HepG2 (cell line): ENCODE measurements around the gene MT1G. TPM values are rescaled to one million over a fixed set of nuclear protein-coding genes. Genes with fewer than 3 reads are reported as not detected.

Source experiments
- CBX5 ChIP-seq: sonication (generic); formaldehyde crosslinking; IDR thresholded peaks from 2 replicates; pipeline ENCODE4 v1.4.0; 2020; ENCODE audit warnings: missing genetic modification reagents, borderline replicate concordance
- POLR2AphosphoS2 ChIP-seq: IDR thresholded peaks from 2 replicates; pipeline ENCODE4 v1.6.1; 2011; ENCODE audit warnings: low read depth, low read length, improper control_type of control experiment
- TARDBP ChIP-seq: sonication (generic); formaldehyde crosslinking; IDR thresholded peaks from 2 replicates; pipeline ENCODE4 v1.8.0; 2022; ENCODE audit warnings: mild to moderate bottlenecking, missing genetic modification reagents
- ZFAT ChIP-seq: sonication (generic); formaldehyde crosslinking; conservative IDR thresholded peaks from 2 replicates; pipeline ENCODE4 v1.8.1; 2023; ENCODE audit warnings: missing genetic modification reagents, inconsistent platforms
- ZNF10 ChIP-seq: sonication (generic); formaldehyde crosslinking; IDR thresholded peaks from 2 replicates; pipeline ENCODE4 v1.4.0; 2020; ENCODE audit warnings: mild to moderate bottlenecking, low read depth, missing genetic modification reagents, borderline replicate concordance
- ZNF350 ChIP-seq: sonication (generic); formaldehyde crosslinking; IDR thresholded peaks from 2 replicates; pipeline ENCODE4 v1.4.0; 2020; ENCODE audit warnings: mild to moderate bottlenecking, low read depth, missing genetic modification reagents, borderline replicate concordance
- ZNF790 ChIP-seq: sonication (generic); formaldehyde crosslinking; IDR thresholded peaks from 2 replicates; pipeline ENCODE4 v1.8.0; 2022; ENCODE audit warnings: missing genetic modification reagents, mild to moderate bottlenecking, borderline replicate concordance
- ZSCAN9 ChIP-seq: IDR thresholded peaks from 2 replicates; pipeline ENCODE4 v1.6.1; 2016; ENCODE audit warnings: borderline replicate concordance
- polyA plus RNA-seq, 8 experiments: library from polyadenylated mRNA; depleted of rRNA in 3 of 8; stranded (reverse) in 7 of 8; unstranded in 1 of 8; fragments of >200 nt; fragmentation: Illumina TruSeq in 4 of 8; extraction: Trizol in 4 of 8; gene quantifications; 2 replicates each; pipeline versions ENCODE4 v1.2.1 to v1.2.3, GENCODE V29; 2011 to 2016; ENCODE audit warnings: low read depth in 4 of 8, missing spikeins in 1 of 8, mixed read lengths in 1 of 8; ENCODE audit not compliant: insufficient read depth in 1 of 8
- total RNA-seq, 5 experiments: library from RNA; depleted of rRNA; stranded (reverse); fragments of >200 nt; fragmentation: Illumina TruSeq; extraction: Trizol; gene quantifications; 2 replicates each; pipeline ENCODE4 v1.2.3, GENCODE V29; 2016; ENCODE audit warnings: low read depth in 1 of 5
- TF ChIP-seq, protein P1 (sequence below): sonication (generic); formaldehyde crosslinking; IDR thresholded peaks from 2 replicates; pipeline ENCODE4 v1.4.0; 2020; ENCODE audit warnings: mild to moderate bottlenecking, missing genetic modification reagents
- TF ChIP-seq, protein P2 (sequence below): sonication (generic); formaldehyde crosslinking; IDR thresholded peaks from 2 replicates; pipeline ENCODE4 v1.4.0; 2020; ENCODE audit warnings: missing genetic modification reagents
- TF ChIP-seq, protein P3 (sequence below): sonication (generic); formaldehyde crosslinking; IDR thresholded peaks from 2 replicates; pipeline ENCODE4 v1.5.1; 2020; ENCODE audit warnings: missing genetic modification reagents, mild to moderate bottlenecking, borderline replicate concordance
- TF ChIP-seq, protein P4 (sequence below): IDR thresholded peaks from 2 replicates; pipeline ENCODE4 v1.6.1; 2016; ENCODE audit warnings: control low read depth
- TF ChIP-seq, protein P5 (sequence below): IDR thresholded peaks from 2 replicates; pipeline ENCODE4 v1.6.1; 2016; ENCODE audit warnings: low read depth, borderline replicate concordance
- TF ChIP-seq, protein P6 (sequence below): sonication (generic); formaldehyde crosslinking; IDR thresholded peaks from 2 replicates; pipeline ENCODE4 v1.4.0; 2020; ENCODE audit warnings: mild to moderate bottlenecking, low read depth, missing genetic modification reagents

MT1G gene
- total and polyA plus RNA-seq, 2 of the 13 experiments (the other 11 are each of a cell fraction or from before 2014, with no cell fraction given), result 3.6 to 377 TPM

DNA sequence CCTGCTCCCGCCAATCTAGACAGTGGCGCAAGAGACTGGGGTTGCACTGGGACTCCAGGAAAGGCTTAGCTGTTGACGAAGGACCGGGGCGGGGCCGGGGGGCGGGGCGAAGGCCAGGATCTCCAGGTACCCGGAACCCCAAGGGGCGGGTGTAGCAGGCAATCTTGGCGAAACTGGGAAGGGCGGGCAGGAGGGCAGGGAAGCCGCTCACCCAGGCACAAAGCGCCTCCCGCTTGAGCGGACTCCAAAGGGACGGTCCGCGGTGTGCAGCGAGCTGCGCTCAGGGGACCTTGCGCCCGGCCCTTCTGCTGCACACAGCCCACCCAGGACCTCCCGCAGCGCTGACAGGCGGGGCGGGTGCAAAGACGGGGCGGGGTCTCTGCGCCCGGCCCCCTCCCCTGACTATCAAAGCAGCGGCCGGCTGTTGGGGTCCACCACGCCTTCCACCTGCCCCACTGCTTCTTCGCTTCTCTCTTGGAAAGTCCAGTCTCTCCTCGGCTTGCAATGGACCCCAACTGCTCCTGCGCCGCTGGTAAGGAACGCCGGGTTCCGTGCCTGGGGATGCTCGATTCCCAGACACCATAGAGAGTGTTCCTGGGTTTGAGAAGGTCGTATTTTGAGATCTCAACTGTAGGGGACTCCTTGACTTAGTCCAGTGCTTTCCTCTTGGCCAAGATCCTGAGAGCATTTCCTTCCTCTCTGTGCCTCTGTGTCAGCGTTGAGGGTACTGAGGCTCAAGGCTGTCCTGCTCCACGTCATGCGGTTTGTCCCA, 10.1 kb downstream of the MT1G start, which contains the start of gene MT1F (continued):
- TF ChIP-seq, protein P1, sequence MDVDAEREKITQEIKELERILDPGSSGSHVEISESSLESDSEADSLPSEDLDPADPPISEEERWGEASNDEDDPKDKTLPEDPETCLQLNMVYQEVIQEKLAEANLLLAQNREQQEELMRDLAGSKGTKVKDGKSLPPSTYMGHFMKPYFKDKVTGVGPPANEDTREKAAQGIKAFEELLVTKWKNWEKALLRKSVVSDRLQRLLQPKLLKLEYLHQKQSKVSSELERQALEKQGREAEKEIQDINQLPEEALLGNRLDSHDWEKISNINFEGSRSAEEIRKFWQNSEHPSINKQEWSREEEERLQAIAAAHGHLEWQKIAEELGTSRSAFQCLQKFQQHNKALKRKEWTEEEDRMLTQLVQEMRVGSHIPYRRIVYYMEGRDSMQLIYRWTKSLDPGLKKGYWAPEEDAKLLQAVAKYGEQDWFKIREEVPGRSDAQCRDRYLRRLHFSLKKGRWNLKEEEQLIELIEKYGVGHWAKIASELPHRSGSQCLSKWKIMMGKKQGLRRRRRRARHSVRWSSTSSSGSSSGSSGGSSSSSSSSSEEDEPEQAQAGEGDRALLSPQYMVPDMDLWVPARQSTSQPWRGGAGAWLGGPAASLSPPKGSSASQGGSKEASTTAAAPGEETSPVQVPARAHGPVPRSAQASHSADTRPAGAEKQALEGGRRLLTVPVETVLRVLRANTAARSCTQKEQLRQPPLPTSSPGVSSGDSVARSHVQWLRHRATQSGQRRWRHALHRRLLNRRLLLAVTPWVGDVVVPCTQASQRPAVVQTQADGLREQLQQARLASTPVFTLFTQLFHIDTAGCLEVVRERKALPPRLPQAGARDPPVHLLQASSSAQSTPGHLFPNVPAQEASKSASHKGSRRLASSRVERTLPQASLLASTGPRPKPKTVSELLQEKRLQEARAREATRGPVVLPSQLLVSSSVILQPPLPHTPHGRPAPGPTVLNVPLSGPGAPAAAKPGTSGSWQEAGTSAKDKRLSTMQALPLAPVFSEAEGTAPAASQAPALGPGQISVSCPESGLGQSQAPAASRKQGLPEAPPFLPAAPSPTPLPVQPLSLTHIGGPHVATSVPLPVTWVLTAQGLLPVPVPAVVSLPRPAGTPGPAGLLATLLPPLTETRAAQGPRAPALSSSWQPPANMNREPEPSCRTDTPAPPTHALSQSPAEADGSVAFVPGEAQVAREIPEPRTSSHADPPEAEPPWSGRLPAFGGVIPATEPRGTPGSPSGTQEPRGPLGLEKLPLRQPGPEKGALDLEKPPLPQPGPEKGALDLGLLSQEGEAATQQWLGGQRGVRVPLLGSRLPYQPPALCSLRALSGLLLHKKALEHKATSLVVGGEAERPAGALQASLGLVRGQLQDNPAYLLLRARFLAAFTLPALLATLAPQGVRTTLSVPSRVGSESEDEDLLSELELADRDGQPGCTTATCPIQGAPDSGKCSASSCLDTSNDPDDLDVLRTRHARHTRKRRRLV, result peak; percentile 55; the same call in 1 of the 2 replicates
- TF ChIP-seq ZNF10 (CRISPR knock-in tag) (no peak), ZNF790 (CRISPR knock-in tag) (no peak), CBX5 (CRISPR knock-in tag) (no peak), ZNF350 (CRISPR knock-in tag) (no peak), ZFAT (no peak), POLR2AphosphoS2 (no peak), TARDBP (peak; percentile 51; the same call in 1 of the 2 replicates), ZSCAN9 (CRISPR knock-in tag) (no peak)
- TF ChIP-seq, protein P2, sequence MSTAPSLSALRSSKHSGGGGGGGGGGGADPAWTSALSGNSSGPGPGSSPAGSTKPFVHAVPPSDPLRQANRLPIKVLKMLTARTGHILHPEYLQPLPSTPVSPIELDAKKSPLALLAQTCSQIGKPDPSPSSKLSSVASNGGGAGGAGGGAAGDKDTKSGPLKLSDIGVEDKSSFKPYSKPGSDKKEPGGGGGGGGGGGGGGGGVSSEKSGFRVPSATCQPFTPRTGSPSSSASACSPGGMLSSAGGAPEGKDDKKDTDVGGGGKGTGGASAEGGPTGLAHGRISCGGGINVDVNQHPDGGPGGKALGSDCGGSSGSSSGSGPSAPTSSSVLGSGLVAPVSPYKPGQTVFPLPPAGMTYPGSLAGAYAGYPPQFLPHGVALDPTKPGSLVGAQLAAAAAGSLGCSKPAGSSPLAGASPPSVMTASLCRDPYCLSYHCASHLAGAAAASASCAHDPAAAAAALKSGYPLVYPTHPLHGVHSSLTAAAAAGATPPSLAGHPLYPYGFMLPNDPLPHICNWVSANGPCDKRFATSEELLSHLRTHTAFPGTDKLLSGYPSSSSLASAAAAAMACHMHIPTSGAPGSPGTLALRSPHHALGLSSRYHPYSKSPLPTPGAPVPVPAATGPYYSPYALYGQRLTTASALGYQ (CRISPR knock-in tag), result no peak
- TF ChIP-seq, protein P3, sequence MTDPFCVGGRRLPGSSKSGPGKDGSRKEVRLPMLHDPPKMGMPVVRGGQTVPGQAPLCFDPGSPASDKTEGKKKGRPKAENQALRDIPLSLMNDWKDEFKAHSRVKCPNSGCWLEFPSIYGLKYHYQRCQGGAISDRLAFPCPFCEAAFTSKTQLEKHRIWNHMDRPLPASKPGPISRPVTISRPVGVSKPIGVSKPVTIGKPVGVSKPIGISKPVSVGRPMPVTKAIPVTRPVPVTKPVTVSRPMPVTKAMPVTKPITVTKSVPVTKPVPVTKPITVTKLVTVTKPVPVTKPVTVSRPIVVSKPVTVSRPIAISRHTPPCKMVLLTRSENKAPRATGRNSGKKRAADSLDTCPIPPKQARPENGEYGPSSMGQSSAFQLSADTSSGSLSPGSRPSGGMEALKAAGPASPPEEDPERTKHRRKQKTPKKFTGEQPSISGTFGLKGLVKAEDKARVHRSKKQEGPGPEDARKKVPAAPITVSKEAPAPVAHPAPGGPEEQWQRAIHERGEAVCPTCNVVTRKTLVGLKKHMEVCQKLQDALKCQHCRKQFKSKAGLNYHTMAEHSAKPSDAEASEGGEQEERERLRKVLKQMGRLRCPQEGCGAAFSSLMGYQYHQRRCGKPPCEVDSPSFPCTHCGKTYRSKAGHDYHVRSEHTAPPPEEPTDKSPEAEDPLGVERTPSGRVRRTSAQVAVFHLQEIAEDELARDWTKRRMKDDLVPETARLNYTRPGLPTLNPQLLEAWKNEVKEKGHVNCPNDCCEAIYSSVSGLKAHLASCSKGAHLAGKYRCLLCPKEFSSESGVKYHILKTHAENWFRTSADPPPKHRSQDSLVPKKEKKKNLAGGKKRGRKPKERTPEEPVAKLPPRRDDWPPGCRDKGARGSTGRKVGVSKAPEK, result peak; percentile 48; the same call in 1 of the 2 replicates
- TF ChIP-seq, protein P4, sequence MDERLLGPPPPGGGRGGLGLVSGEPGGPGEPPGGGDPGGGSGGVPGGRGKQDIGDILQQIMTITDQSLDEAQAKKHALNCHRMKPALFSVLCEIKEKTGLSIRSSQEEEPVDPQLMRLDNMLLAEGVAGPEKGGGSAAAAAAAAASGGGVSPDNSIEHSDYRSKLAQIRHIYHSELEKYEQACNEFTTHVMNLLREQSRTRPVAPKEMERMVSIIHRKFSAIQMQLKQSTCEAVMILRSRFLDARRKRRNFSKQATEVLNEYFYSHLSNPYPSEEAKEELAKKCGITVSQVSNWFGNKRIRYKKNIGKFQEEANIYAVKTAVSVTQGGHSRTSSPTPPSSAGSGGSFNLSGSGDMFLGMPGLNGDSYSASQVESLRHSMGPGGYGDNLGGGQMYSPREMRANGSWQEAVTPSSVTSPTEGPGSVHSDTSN (CRISPR knock-in tag), result peak; percentile 36; the same call in 1 of the 2 replicates
- TF ChIP-seq, protein P5, sequence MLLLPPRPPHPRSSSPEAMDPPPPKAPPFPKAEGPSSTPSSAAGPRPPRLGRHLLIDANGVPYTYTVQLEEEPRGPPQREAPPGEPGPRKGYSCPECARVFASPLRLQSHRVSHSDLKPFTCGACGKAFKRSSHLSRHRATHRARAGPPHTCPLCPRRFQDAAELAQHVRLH (CRISPR knock-in tag), result no peak
- TF ChIP-seq, protein P6, sequence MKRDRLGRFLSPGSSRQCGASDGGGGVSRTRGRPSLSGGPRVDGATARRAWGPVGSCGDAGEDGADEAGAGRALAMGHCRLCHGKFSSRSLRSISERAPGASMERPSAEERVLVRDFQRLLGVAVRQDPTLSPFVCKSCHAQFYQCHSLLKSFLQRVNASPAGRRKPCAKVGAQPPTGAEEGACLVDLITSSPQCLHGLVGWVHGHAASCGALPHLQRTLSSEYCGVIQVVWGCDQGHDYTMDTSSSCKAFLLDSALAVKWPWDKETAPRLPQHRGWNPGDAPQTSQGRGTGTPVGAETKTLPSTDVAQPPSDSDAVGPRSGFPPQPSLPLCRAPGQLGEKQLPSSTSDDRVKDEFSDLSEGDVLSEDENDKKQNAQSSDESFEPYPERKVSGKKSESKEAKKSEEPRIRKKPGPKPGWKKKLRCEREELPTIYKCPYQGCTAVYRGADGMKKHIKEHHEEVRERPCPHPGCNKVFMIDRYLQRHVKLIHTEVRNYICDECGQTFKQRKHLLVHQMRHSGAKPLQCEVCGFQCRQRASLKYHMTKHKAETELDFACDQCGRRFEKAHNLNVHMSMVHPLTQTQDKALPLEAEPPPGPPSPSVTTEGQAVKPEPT (CRISPR knock-in tag), result no peak
